ENCODE measurements around the gene KRT6A. TPM values are rescaled to one million over a fixed set of nuclear protein-coding genes. Genes with fewer than 3 reads are reported as not detected.

KRT6A gene
- total RNA-seq: 0.13 TPM in 1 of 2 replicates, not detected in the other

DNA sequence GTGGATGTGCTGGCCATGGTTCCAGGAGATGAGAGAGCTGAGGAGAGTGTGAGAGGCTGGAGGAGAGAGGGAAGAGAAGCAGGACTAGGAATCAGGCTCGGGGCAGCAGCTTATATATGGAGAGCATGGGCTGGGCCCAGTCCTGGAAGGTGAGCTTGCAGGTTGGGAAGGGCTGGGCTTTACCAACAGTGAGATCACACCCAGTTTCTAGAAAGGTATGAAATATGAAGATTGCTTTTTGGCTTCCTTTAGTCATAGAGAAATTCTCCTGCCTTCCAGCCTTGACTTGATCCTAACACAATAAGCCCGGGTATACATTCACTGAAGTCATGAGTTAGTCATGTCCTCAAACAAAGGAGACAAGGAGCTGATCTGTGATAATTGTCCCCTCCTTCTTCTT lies at the start of gene KRT6A:
TSS of gene KRT6A (minus strand) at position 86 of the 400 bp plus-strand sequence. CDS start at position 17, 69 bp downstream.
- DNase-seq (ENCODE audit: low read depth in 2 of 2): no peak

DNA sequence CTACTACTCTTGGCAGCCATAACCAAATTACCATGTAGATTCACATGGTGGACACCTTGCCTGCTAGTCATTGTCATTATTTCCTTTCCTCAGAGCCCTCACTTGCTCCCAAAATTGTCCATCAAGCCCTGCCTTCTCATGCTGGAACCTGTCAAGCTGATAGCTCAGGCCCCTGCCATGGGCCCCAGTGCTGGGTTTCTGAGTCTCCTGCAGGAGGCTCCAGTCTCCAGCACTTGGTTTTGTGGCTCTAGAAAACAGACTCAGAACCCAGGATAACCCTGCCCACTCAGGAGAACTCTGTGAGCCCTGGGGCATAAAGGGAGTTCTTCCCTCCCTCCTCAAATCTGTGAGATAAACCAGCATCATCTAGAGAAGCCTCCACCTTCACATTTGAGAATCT lies 49.1 kb upstream of the KRT6A start:
- DNase-seq (ENCODE audit: low read depth in 2 of 2): no peak

DNA sequence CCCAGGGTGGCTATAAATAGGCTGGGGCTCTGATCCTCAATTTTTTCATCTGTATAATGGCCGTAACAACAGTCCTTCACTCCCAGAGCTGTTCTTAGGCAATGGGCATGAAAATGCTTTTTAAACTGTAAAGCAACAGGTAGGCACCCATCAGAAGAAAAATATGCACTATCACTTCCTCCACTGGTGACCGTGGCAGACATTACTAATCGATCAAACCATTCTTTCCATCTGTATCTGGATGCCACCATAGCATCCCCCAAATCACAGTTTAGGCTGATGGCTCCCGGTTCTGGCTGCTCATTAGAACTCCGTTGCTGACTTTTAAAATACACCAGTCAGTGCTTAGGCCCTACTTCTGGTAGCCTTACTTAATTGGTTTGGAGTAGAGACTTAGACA lies 48.7 kb upstream of the KRT6A start:
- DNase-seq (ENCODE audit: low read depth in 2 of 2): no peak

DNA sequence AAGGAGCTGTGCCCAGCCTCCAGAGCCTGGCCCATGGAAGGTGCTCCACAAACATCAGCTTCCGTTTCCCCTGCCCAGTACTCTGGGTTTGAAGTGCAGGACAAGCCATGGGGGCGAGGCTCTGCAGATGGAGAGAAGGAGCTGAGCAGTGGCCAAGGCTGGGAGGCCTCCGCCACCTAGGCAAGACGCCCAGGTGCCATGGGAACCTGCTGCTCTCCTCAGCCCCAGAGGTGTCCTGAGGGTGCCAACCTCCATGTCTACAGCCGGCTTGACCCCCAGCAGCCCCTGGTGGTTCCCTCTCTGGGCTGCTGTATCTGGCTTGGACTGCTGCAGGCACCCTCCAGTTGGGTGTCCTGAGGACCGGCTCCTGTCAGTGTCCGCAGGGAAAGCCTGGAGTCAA lies 47.5 kb upstream of the KRT6A start:
- no peak for DNase-seq (ENCODE audit: low read depth in 2 of 2)

DNA sequence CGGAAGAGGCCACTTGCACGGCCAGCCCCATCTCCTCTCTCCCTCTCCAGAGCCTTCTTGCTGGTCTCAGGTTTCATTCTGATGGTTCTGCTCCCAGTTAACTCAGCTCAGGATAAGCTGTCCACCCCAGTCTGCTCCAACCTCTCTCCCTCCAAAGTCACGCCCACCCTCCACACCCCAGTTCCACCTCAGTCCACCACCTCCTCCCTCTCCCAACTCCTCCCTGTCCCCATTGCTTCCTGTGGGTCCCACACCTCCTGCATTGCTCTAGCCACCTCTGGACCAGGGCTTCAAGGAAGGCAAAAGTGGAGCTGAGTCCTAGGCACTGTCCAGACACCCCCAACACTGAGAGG lies 46.7 kb upstream of the KRT6A start:
- no peak for DNase-seq (ENCODE audit: low read depth in 2 of 2)

DNA sequence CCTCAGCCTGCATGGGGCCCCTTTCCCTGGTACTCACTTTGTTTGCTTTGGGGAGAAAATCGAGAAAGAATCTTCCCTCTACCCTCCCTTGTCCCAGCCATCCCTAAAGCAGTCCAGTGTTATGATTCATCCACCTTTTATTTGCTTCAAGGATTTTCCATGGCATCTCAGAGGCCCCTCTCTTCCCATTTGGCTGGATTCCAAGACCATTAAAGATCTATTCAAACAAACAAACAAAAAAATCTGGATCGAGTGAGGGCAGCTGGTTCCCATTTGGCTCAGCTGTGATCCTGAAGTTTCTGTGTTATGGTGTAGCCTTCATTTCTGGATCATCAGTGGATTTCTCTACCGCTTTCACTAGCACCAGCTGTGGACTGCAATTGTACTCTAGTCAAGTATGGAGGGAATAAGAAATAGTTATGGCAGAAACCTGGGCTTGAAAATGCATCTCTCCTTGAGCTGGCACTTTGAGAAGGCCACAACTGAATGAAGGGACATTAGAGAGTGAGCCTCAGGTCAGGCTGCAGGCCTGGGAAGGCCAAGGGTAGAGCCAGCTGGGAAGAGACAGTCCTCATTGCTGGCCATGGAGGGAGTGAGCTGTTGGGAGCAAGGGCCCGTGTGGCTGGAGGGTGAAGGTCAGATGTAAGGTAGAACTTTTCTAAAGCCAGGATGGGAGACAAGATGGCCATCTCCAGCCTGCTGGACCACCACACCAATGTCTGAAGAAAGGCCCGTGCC lies 46.2 kb upstream of the KRT6A start:
- DNase-seq (ENCODE audit: low read depth in 2 of 2): peak in 1 of 2 donors; percentile 31

DNA sequence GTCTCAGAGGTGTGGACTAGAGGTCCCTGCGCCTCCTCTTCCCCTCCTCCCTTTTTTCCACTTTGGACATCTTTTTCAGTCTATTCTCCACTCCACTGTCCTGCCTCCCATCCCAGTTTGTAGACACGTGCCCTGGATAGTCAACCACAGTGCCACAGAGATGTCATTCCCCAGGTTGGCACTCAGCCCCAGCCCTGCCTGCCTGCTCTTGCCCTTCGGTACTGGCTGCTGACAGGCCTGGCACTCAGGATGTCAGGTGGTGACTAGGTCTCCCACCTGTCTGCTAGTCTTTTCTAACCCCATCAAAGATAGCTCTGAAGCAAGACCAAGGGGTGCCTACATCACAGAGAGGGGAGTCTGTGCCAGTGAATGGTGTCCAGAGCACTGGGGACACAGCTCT lies 44.0 kb upstream of the KRT6A start:
- DNase-seq (ENCODE audit: low read depth in 2 of 2): no peak

DNA sequence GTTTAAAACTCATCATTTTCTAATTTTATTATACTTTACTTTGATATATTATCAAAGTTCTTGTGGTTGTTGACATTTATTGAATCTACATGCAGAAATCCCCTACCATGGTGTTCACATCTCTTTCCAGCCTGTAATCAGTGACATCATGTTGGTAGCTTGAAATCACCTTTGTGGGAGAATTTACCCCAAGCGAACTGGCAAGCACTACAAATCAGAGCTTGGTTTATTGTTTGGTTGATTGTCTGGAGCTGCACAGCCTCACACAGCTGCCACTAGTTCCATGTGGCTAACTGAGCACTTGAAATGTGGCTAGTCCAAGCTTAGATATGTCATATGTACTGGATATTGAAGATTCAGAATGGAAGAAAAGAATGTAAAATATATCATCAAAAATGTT lies 42.5 kb upstream of the KRT6A start:
- no peak for DNase-seq (ENCODE audit: low read depth in 2 of 2)

DNA sequence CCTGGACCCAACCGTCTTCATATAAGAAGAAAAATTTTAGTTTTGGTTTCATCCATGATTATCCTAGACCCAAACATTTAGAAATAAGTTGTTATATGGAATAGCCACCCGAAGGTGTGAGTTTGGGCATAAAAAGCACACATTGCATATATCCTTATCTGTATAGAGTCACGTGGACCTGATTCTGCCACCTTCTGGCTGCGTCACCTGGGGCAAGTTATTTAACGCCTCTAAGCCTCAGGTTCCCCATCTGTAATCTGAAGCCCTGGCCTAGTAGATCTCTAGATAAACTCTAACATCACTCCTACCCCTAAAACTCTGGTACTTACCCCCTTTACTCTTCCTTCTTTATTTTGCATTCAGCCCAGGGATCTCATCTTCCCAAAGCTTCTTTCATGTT lies 41.4 kb upstream of the KRT6A start:
- DNase-seq (ENCODE audit: low read depth in 2 of 2): no peak

DNA sequence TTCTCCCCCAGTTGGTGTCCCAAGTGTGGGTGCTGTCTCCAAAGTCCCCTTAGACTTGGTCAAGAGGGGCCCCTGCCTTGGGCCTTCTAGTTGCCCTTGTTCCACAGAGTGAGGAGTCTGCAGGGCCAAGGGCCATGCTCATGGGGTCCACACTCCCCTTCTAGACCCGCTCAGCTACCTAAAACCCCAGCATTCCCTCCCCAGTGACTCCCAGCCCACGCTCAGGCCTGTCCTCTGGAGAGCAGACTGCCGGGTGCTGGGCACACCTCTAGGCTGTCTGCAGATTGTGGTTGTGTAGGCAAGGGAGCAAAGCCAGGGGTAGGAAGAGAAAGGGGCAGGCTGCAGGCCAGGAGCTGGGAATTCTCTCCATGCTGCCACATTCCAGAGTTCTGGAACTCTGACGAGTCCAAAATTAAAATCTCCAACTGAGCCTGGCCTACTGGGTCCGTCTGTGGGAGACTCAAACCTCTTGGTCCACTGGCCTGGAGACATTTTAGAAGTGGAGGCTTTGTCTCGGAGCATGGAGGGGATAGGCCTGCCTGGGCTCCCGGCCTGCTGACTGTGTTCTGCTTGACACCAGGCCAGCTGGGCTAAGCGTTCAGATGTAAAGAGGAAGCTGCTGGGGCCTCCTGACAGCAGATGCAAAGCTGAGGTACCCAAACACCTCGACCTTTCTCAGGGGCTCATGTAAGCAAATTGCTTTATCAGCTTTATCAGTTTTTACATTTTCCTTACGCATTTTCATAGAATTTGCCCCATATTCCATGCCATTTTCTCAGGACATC lies 40.8 kb upstream of the KRT6A start:
- DNase-seq (ENCODE audit: low read depth in 2 of 2): no peak

DNA sequence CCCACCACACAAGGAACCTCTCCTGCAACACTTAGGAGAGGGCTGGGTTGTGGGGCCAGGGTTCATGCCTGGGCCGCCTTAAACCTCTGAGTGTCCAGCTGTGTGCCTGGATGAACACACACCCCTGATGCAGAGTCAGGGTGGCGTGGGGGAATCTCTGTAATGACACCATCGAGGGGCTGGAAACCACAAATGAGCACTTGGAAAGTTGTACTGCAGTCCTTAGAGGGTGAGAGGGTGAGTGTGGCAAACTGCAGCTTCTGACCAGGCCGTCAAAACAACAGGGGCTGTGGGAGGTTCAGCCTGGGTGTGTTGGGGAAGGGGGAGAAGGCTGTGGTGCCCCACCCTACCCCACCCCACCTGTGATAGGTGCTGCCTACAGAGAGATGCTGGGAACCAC lies 39.6 kb upstream of the KRT6A start:
- no peak for DNase-seq (ENCODE audit: low read depth in 2 of 2)

DNA sequence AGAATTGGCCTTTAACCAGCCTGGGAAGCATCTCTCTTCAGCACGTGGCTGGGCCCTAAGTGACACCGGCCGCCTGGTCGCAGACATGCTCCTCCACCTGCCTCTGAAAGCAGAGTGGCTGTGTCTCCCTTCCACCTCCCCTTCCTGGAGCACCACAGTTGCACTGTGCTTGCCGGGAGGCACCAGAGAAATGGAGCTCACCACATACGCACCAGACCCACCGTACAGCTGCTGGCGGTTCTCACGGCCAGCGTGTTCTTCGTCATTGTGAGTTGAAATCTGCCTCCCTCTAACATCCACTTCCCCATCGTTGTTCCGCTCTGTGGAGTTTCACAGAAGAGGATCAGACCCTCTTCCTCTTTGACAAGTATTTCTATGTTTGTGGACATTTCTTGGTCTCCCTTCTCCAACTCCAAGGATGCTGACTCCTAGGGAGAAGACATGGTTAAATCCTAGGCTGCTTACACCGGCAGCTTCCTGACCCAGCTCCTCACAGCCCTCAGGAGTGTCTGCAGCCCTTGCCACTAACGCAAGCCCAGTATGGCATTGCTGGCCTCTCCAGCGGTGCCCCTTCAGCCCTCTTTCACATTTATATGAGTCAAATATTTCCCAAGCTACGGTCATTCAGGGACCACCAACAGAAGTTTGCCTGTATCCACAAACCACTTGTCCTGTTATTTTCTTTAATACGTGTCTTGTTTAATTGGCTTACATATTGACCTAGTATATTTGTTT lies 38.7 kb upstream of the KRT6A start:
- DNase-seq (ENCODE audit: low read depth in 2 of 2): no peak

DNA sequence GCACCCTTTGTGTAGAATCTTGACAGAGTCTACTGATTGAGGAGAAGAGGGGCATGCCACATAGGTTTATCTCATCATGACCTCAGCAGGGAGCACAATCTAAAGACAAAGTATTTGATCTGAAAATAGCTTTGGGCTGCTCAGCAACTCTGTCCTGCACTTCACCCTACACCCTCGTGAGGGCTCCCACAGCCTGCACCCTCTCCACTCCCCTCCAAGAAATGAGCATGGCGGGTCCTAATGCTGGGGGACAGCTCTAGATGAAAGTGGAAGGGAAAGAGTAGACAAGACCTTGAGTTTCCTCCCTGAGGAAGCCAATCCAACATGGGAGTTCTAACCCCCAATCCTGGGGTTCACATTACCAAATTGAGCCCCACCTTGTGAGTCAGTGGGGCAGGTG lies 37.8 kb upstream of the KRT6A start:
- DNase-seq (ENCODE audit: low read depth in 2 of 2): no peak

DNA sequence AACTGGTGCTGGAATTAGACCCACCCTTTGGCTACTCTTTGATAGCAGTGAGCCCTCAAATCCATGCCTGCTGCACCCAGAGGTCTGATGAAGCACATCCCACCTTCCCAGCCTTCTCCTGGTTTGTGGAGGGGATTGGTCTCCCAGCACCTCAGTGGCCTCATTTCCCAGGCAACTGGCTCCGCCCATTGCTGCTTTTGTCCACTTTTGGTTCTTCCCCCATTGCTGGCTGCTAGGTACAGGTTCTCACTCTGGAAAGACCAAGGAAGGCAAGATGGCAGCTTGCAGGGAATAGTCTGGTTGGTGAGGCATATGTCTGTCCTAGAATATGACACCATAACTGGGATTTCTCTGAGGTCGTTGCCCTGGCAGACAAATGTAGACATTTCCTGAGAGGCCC lies 37.3 kb upstream of the KRT6A start:
- DNase-seq (ENCODE audit: low read depth in 2 of 2): no peak

DNA sequence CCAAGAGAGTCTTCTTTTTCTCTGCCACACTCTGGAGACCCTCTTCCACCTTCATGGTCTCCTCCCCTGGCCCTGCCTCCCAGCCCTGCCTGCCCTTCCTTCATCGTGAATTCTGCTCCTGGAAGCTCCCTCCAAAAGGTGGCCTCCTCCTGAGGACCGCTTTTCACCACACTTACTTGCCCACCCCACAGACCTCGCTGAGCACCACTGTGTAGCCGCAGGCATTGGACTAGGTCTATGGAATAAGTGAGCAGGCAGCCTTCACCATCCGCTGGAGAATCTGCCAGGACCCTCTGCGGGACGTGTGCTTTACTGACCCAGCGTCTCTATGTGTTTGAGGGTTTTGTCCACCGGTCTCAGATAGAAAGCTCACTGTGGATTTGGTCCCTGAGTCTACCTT lies 36.8 kb upstream of the KRT6A start:
- DNase-seq (ENCODE audit: low read depth in 2 of 2): no peak

DNA sequence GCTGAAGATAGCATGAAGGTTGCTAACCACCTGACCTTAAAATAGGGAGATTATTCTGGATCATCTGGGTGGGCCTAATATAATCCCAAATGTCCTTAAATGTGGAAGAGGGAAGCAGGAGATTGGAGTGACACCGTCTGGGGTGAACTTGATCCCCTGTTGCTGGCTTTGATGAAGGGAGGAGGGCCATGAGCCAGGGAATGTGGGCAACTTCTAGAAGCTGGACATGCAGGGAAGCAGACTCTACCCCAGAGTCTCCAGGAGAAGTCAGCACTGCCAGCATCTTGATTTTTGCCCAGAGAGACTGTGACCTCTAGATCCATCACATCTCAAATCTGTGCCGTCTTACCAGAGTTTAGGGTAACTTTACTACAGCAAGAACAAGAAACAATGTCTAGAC lies 36.4 kb upstream of the KRT6A start:
- no peak for DNase-seq (ENCODE audit: low read depth in 2 of 2)

DNA sequence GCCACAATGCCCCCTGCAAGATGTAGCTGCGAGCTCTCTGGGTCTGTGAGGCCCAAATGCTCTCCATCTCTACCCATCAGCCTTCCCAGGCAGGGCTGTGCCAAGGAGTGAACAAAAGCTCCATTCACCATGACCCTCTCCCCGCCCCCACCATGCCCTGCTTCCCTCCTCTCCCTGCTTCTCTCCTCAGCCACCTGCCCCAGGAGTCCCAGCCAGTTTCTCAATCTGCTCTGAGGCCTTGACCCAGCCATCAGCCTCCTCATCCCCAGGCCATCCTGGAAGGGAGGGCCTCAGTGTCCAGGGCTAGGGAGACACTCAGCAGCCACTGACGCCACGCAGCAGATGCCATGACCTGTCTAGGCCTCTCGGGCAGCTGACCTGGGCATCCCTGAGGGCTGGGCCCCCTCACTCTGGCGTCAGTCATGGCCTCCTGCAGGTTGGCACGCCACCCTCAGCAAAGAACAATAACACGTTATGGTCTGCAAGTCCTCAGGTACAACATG lies 35.6 kb upstream of the KRT6A start:
- DNase-seq (ENCODE audit: low read depth in 2 of 2): no peak

DNA sequence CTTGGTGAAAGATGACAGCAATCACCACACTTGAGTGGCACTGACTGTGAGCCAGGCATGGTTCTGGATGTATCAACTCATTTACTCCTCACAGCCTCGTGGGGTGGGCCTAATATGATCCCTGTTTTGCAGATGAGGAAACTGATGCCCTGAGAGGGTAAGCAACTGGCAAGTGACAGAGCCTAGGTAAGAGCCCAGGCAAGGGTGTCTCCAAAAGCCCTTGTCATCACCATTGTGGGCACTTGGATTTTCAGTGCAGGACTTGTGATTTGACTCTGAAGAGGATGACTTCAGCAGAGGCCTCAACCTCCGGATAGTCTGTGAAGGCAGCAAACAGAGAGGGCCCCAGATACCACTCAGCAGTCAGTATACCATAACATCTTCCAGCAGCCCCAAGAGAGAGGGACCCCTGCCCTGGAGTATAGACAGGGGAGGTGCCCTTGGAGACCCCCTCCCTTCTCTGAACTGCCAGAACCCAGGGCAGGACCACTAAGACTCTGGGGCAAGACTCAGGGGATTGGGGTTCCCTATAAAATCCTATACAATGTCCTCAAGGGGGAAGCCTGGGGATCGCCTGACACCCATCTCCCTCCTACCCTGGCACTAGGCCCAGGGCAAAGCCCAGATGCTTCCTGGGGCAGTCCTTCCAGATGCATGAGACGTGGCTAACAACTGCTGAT lies 34.2 kb upstream of the KRT6A start:
- DNase-seq (ENCODE audit: low read depth in 2 of 2): no peak

DNA sequence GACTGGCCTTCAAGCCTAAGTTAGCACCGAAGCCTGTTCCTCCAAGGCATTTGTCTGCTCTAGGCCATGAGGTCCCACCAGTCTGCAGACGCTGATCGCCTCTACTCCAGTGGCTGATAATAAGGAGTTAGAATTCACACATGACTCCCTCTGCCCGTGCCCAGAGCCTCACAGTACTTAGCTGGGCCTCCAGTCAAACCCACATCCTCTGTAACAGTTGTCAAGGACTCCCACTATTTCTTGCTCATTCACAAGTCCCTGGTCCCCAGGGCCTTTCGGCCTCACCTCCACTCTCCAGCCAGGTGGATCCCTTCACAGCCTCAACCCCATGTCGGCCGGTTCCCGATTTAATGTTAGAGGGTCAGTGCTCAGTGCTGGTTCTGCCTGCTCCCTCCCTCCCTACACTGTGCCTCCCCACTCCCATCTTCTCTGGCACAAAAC lies 33.5 kb upstream of the KRT6A start:
- DNase-seq (ENCODE audit: low read depth in 2 of 2): no peak

DNA sequence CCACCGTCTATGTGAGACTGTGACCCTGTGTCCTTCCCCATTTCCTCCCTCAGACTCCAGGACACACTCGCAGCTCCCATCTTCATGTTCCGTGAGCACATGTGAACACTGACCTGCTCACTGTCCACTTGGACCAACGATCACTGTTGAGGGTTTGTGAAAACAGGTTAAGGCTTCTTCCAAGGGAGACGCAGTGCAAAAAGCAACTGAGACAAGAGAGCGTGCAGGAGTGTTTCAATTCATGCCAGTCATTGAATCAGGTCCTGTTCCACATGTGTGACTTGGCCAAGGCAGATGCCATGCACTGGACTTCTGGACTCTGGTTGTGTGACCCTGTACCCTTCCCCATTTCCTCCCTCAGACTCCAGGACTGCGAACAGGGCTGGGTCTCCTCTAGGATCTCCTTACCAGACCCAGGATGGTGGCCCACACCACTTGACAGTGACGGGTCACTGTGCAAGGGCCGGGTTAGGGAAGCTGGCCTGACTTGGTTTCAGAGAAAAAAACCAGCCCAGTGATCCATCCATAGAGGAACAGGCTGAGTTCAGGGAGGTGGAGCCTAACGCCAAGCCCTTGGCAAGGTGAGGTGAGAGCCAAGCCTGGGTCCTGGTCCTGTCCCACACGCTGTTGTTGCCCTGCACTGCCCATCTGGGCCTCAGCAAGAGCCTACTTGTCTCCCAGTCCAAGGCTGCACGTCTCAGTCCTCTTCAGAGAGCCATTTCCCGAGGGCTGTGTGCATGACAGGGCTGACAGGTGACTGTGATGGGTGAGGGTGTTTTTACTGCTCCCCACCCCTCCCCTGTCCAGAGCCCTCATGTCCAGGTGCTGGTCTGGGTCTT lies 32.8 kb upstream of the KRT6A start:
- no peak for DNase-seq (ENCODE audit: low read depth in 2 of 2)

Data from dermis microvascular lymphatic vessel endothelial cell (primary cell).